ENCODE measurements around the gene VAMP5. TPM values are rescaled to one million over a fixed set of nuclear protein-coding genes. Genes with fewer than 3 reads are reported as not detected.

VAMP5 gene
- total RNA-seq, 4 donors from 2014 or later, result 51.4 to 116 (median 85.0) TPM

DNA sequence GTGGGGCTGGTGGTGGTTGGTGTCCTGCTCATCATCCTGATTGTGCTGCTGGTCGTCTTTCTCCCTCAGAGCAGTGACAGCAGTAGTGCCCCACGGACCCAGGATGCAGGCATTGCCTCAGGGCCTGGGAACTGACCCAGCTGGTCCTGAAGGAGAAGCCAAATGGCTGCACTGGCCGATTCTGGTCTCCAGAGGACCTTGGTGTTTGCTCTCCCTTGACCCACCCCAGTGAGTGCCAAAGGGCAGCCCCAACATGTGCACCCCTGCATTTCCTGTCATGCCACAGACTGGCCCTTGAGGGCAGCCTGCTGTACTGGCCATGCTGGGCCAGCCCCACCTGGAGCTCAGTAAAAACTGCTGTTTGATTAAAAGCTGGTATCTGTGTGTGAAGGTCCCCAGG lies 8.8 kb downstream of the VAMP5 start:
- ATAC-seq (ENCODE audit: low FRiP score), result no peak
- no peak for DNase-seq (ENCODE audit: low spot score)
- TF ChIP-seq, protein P1, sequence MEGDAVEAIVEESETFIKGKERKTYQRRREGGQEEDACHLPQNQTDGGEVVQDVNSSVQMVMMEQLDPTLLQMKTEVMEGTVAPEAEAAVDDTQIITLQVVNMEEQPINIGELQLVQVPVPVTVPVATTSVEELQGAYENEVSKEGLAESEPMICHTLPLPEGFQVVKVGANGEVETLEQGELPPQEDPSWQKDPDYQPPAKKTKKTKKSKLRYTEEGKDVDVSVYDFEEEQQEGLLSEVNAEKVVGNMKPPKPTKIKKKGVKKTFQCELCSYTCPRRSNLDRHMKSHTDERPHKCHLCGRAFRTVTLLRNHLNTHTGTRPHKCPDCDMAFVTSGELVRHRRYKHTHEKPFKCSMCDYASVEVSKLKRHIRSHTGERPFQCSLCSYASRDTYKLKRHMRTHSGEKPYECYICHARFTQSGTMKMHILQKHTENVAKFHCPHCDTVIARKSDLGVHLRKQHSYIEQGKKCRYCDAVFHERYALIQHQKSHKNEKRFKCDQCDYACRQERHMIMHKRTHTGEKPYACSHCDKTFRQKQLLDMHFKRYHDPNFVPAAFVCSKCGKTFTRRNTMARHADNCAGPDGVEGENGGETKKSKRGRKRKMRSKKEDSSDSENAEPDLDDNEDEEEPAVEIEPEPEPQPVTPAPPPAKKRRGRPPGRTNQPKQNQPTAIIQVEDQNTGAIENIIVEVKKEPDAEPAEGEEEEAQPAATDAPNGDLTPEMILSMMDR (IDR thresholded peaks at IDR 0.05), result no peak

DNA sequence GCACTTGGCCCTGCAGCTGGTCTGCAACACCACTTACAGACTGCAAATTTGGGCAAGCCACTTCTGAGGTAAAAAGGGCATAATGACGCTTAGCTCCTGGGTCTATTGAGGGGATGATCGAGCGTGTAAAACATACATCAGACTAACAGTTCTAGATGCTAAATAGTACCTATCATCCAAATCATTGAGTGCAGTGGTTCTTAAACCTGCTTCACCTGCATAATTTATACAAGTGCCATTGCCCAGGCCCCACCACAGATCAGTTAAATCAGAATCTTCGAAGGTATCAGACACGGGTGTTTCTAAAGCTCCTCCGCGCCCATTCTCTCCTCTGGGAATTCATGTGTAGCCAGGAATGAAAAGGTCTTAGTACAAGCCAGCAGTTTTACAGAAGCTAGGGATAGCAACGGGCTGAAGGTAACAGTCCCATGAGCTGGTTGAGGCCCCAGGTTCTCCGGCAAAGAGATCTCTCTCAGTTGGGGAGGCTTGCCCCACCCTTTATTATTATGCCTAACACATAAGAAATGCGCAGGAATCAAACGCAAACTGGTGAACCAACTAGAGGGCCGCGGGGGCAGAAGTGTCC lies 10.6 kb downstream of the VAMP5 start:
- DNase-seq (ENCODE audit: low spot score), result no peak
- peak; percentile 1 for ATAC-seq (ENCODE audit: low FRiP score)
- TF ChIP-seq, protein P1 (IDR thresholded peaks at IDR 0.05), result no peak

DNA sequence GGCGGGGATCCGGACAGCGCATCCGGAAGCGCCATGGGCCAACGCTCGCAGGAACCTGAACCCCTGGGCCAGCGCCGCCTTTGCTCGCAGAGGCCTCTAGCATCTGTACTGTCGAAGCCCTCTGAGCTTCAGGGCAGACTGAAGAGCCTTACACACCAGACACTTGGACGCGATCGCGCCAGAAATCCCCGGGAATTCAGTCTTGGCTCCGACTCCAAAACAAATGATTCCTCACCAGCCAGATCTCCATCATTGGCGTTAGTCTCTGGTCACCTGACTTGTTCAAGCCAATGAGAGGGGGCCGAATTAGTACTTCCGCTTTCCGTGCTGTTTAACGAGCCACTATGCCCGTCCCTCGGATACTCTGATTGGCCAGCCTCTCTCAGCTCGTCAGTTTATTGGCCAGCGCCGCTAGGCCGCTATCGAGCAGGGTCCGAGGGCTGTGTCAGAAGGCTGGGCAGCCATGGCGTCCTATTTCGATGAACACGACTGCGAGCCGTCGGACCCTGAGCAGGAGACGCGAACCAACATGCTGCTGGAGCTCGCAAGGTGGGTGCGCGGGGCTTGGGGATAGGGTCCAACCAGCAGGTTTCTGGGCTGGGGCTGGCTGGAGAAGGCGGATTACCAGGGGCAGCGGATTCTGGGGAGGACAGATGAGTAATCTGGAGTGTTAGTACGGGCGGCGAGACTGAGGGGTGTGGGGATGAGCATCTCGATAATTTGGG lies 11.2 kb downstream of the VAMP5 start, which contains the start of gene RNF181:
Gene RNF181 (plus strand): TSS at position 445 of the 725 bp plus-strand sequence. CDS start 19 bp downstream, at position 464.
- TF ChIP-seq, protein P1 (IDR thresholded peaks at IDR 0.05), result no peak
- peak; percentile 75 for DNase-seq (ENCODE audit: low spot score)
- ATAC-seq (ENCODE audit: low FRiP score), result peak; percentile 97

DNA sequence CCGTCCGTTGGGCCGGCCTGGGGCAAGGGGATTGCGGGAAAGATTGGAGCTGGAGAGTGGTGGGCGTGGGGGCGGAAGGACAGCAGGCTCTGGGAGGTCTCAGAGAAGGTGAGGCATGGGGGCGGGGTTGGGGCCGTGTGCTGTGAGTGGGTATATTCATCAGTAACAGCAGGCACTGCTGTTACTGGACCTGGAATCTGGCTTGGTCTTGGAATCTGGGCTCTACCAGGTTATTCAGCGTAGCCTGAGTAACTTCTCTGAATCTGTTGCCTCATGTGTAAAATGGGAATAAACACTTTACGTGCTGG lies 11.7 kb downstream of the VAMP5 start:
- DNase-seq (ENCODE audit: low spot score) (no peak), ATAC-seq (ENCODE audit: low FRiP score) (peak; percentile 6)
- TF ChIP-seq, protein P1 (IDR thresholded peaks at IDR 0.05), result no peak

DNA sequence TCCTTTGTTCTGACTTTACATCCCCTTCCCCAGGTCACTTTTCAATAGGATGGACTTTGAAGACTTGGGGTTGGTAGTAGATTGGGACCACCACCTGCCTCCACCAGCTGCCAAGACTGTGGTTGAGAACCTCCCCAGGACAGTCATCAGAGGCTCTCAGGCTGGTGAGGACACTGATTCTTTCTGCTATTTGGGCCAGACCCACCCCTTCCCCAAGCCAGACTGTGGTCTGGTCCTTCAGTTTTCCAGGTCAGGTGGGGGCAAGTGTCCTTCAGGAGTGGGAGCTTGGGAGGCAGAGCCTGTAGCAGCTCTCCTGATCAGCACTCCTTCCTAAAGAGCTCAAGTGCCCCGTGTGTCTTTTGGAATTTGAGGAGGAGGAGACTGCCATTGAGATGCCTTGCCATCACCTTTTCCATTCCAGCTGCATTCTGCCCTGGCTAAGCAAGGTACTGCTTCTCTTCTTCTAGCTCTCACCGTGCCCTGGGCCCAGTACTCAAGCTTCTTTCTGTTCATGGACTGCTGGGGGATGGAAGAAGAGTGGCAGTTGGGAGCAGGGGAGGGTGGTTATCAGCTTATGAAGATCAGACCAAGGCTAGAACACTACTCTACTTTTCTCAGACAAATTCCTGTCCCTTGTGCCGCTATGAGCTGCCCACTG lies 12.4 kb downstream of the VAMP5 start:
- ATAC-seq (ENCODE audit: low FRiP score) (no peak), DNase-seq (ENCODE audit: low spot score) (no peak)
- TF ChIP-seq, protein P1 (IDR thresholded peaks at IDR 0.05), result no peak

DNA sequence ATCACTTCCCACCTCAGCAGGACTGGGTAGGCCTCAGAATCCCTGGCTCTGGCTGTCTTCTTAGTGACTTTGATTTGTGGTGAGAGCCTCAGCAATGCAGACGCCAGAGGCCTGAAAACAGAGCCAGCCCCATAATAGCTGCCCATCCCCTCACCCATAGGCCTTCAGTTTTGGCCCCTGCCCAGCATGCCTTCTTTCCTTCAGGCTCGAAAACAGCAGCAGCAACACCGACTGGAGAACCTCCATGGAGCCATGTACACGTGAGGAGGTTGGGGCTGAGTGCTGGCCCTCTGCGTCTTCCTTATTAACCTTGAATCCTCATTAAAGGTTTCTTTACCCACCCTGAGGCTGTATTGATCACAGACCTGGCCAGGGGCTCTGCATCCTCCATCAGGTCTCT lies 13.0 kb downstream of the VAMP5 start:
- no peak for ATAC-seq (ENCODE audit: low FRiP score)
- TF ChIP-seq, protein P1 (IDR thresholded peaks at IDR 0.05), result no peak
- no peak for DNase-seq (ENCODE audit: low spot score)
